GM13976 (cell line): Measurements from ENCODE around the gene GGA1.

Experiments
- DNase-seq: peaks from one replicate; pipeline ENCODE4 v3.0.0; 2012; ENCODE audit warnings: low spot score
- CTCF ChIP-seq: IDR thresholded peaks from 2 replicates; pipeline ENCODE4 v1.5.1; 2012; ENCODE audit warnings: borderline replicate concordance, mild to moderate bottlenecking; ENCODE audit not compliant: insufficient read depth; ENCODE audit errors: extremely low read depth, missing control alignments, control extremely low read depth
- in situ Hi-C: fragments of 300-500 bp; cut with MboI; formaldehyde crosslinking; loops from one replicate; pipeline ENCODE4 v1.12.0; 2022; ENCODE audit warnings: low sequenced_read_pairs, mixed read lengths, inconsistent platforms; ENCODE audit not compliant: unreplicated experiment

GGA1 gene

GRCh38 chr22:37618072-37618656 is 9.5 kb downstream of the GGA1 start:
- in situ Hi-C loops: no loop called here
- DNase-seq: no peak
- no peak for TF ChIP-seq CTCF

DNA sequence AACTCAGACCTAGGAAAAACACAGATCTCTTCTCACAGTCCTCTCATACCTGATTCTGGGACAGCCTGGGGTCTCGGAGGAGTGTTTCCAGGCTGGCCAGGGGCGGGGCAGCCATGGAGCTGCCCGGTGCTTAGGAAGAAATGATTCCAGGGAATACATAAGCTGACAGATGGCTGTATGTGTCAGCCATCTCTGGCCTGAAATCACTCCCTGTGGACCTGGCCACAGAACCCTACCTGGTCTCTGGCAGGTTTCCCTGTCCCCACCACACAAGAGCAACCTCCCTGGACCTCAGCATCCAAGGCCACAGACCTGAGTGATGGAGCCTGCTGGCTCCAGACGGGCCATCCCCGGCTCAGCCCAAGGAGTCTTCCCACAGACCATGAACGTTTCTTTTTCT is 10.0 kb downstream of the GGA1 start:
- no peak for TF ChIP-seq CTCF
- no peak for DNase-seq
- in situ Hi-C loops: no loop called here

DNA sequence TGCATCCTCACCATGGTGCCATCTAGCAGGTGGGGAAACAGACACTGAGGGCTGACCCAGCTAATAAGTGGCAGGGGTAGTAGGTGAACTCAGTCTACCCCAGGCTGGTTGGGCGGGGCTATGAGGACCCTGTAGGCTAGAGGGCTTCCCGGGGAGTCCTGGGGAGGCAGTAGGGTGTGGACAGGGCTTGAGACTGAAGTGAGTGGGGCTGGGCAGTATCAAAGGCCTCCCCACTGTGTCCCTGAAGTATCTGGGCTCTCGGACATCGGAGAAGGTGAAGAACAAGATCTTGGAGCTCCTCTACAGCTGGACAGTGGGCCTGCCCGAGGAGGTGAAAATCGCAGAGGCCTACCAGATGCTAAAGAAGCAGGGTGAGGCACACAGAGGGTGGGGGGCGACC is 11.4 kb downstream of the GGA1 start:
- in situ Hi-C loops: no loop called here
- TF ChIP-seq CTCF: no peak

GRCh38 chr22:37621352-37621860 is 12.8 kb downstream of the GGA1 start:
- in situ Hi-C loops: no loop called here
- no peak for TF ChIP-seq CTCF
- DNase-seq: no peak

More for the DNA sequence above, 11.4 kb downstream of the GGA1 start:
- no peak for DNase-seq

DNA sequence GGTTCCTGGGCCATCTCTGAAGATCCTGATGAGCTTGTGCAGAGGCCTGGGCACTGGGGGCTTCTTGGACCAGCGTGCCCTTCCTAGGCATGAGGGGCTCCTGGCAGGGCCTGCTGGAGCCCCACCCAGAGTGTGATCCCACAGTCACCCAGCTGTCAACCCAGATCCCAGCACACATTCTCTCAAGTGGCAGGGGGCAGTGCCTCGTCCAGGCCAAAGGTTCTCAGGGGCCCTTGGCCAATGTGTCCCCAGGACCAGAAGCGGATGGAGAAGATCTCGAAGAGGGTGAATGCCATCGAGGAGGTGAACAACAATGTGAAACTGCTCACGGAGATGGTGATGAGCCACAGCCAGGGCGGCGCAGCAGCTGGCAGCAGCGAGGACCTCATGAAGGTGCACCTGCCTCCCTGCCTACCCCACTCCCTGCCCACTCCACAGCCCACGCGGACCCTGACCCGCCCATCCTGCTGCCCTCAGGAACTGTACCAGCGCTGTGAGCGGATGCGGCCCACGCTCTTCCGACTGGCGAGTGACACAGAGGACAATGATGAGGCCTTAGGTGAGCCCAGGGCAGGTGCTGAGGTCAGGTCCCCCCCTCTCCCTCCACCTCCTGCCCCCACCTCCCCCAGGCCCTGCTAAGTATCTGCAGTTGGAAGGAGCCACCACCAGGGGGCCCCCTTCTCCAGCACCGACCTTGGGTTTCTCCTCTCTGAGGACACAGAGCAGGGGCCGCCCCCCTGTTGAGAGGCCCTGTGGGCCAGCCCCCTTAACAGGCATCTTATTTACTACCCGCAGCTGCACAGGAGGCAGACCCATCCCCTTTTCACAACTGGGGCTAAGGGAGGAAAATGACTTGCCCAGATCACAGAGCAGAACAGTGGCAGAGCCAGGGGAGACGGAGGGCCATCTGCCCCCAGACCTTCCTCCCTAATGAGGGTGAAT is 14.7 kb downstream of the GGA1 start:
- peak; percentile 71 for TF ChIP-seq CTCF
- in situ Hi-C loops: no loop called here
- peak; percentile 88 for DNase-seq

DNA sequence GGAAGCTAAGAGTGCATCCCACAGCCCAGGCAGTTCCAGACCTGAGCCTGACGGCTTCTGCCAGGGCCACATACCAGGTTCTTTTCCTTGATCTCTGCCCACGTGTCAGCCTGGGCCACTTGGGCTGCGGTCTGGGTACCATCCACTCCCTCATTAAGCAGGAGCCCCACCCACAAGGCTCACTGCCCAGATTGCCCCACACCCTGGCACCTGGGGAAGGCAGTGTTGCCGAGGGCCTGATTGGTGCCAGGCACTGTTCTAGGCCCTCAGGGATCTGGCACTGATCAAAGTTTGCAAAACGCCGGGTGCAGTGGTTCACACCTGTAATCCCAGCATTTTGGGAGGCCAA is 15.4 kb downstream of the GGA1 start:
- in situ Hi-C loops: no loop called here
- DNase-seq: no peak
- no peak for TF ChIP-seq CTCF
